Neutrophil (primary cell): ENCODE results near the gene OCSTAMP.

ENCODE experiments used
- H3K27ac ChIP-seq: fragments of 200-600 bp; sonication (generic); 2 replicates; pipeline ENCODE4 v1.5.1; 2016; ENCODE audit warnings: mild to moderate bottlenecking, moderate library complexity
- H3K27me3 ChIP-seq: fragments of 200-600 bp; sonication (generic); 2 replicates; pipeline ENCODE4 v1.6.0; 2016; ENCODE audit warnings: mild to moderate bottlenecking
- H3K36me3 ChIP-seq: fragments of 200-600 bp; sonication (generic); 2 replicates; pipeline ENCODE4 v1.5.1; 2017
- H3K4me1 ChIP-seq, 2 experiments: fragments of 200-600 bp in 1 of 2; sonication (generic) in 1 of 2; 1 replicate in 1 of 2; 2 replicates in 1 of 2; pipeline versions ENCODE4 v1.5.1 to v1.6.1; 2013 to 2016; ENCODE audit warnings: low read depth in 1 of 2, low read length in 1 of 2, mild to moderate bottlenecking in 1 of 2, moderate library complexity in 1 of 2; ENCODE audit not compliant: control insufficient read depth in 1 of 2, insufficient read depth in 1 of 2
- H3K4me3 ChIP-seq, 2 experiments: fragments of 200-600 bp in 1 of 2; sonication (generic) in 1 of 2; 1 replicate in 1 of 2; 2 replicates in 1 of 2; pipeline ENCODE4 v1.5.1; 2013 to 2016; ENCODE audit warnings: low read depth in 1 of 2, low read length in 1 of 2, mild to moderate bottlenecking in 1 of 2, moderate library complexity in 1 of 2
- H3K9me3 ChIP-seq: fragments of 200-600 bp; sonication (generic); 2 replicates; pipeline ENCODE4 v1.5.1; 2016
- CTCF ChIP-seq: fragments of 200-600 bp; sonication (generic); IDR thresholded peaks from 2 replicates; pipeline ENCODE4 v1.5.1; 2016; ENCODE audit warnings: antibody characterized with exemption

Gene OCSTAMP

DNA sequence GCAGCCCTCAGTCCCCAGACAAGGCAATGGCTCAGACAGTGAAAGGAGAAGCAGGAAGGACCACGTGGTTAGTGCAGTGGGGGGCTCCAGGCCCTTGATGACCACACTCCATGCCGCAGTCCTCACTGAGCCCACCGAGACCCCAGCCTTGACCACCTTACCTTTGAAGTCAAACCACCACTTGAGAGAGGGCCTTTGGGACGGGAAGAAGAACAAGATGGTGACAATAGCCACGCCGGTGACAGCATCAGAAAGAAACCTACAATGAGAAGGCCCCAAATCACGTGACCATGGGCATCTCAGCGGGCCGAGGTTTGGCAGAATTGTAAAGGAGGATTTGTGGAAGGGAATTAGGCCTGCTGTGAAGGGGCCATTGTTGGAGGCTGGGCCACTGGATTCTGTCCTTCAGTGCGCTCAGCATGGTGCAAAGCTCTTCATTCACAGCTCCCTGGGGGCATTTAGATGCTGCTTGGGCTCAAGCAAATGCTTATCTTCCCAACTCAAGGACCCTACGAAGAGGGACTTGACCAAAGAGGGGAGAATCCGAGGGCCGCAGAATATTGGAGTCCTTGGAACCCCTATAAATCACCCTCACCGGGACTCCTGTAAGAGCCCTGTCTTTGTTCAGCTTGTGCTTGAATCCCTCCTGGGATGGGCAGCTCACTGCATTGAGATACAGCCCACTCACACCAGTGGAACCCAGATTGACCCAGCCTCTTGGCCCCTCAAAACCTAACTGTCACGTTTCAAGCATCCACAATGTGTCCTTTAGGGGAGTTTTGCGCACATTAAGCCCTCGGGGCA lies 33.2 kb upstream of the OCSTAMP start:
- no peak overlapping the region for H3K27ac ChIP-seq
- no peaks in the 10 kb centered on the region for H3K27me3 ChIP-seq
- no peaks in the 10 kb centered on the region for H3K4me1 ChIP-seq
- TF ChIP-seq CTCF: no peak
- H3K36me3 ChIP-seq: no peaks in the 10 kb centered on the region
- H3K4me3 ChIP-seq: no peak overlapping the region
- no peaks in the 10 kb centered on the region for H3K9me3 ChIP-seq

- H3K27me3 ChIP-seq: no peaks in the 10 kb centered on the region
- H3K27ac ChIP-seq: no peak overlapping the region
- no peak for TF ChIP-seq CTCF
- H3K9me3 ChIP-seq: no peaks in the 10 kb centered on the region
- H3K36me3 ChIP-seq: no peaks in the 10 kb centered on the region
- no peak overlapping the region for H3K4me3 ChIP-seq
- no peaks in the 10 kb centered on the region for H3K4me1 ChIP-seq
These were observed 32.2 kb upstream of the OCSTAMP start for GRCh38 chr20:46582648-46583047.

GRCh38 chr20:46581391-46581790 lies 30.9 kb upstream of the OCSTAMP start:
- no peaks in the 10 kb centered on the region for H3K9me3 ChIP-seq
- H3K36me3 ChIP-seq: no peaks in the 10 kb centered on the region
- H3K4me3 ChIP-seq: no peak overlapping the region
- H3K27me3 ChIP-seq: peaks cover 3% of the 10 kb centered on the region
- H3K27ac ChIP-seq: no peak overlapping the region
- H3K4me1 ChIP-seq: no peaks in the 10 kb centered on the region
- no peak for TF ChIP-seq CTCF

GRCh38 chr20:46580613-46581205 lies 30.3 kb upstream of the OCSTAMP start:
- H3K9me3 ChIP-seq: no peaks in the 10 kb centered on the region
- H3K36me3 ChIP-seq: no peaks in the 10 kb centered on the region
- no peak for TF ChIP-seq CTCF
- peaks cover 9% of the 10 kb centered on the region for H3K27me3 ChIP-seq
- no peak overlapping the region for H3K27ac ChIP-seq
- no peaks in the 10 kb centered on the region for H3K4me1 ChIP-seq
- no peak overlapping the region for H3K4me3 ChIP-seq

- Histone ChIP-seq H3K27ac (no peak overlapping the region), H3K36me3 (no peaks in the 10 kb centered on the region), H3K27me3 (peaks cover 9% of the 10 kb centered on the region), H3K4me3 (no peak overlapping the region), H3K4me1 (no peaks in the 10 kb centered on the region), H3K9me3 (no peaks in the 10 kb centered on the region)
- TF ChIP-seq CTCF: no peak
These were observed 28.3 kb upstream of the OCSTAMP start for GRCh38 chr20:46578745-46579144.
